ENCODE measurements around the gene RCL1.

- TF ChIP-seq POLR2A (IDR thresholded peaks at IDR 0.05) (no peak), CTCF (IDR thresholded peaks at IDR 0.05) (no peak)
These were observed 49.5 kb downstream of the RCL1 start for GRCh38 chr9:4842213-4842612.
